Erythroblast (primary cell): ENCODE results near the gene GNAT2.

Source experiments
- GATA1 ChIP-seq: IDR thresholded peaks from 2 replicates; pipeline ENCODE4 v1.6.1; 2011; ENCODE audit warnings: low read depth, mild to moderate bottlenecking, control low read depth, low read length, moderate library complexity
- POLR2A ChIP-seq: IDR thresholded peaks from 2 replicates; pipeline ENCODE4 v1.6.1; 2011; ENCODE audit warnings: mild to moderate bottlenecking, low read length

- TF ChIP-seq POLR2A = no peak
- TF ChIP-seq GATA1 = no peak
Measured at GRCh38 chr1:109617291-109617801, 2.1 kb downstream of the GNAT2 start.
